Measurements from ENCODE around the gene PPP2R2D. TPM values are rescaled to one million over a fixed set of nuclear protein-coding genes. Genes with fewer than 3 reads are reported as not detected.

Gene PPP2R2D
- polyA plus RNA-seq, 1 of the 3 experiments (the other 2 are of a cell fraction), result 25.1 TPM

DNA sequence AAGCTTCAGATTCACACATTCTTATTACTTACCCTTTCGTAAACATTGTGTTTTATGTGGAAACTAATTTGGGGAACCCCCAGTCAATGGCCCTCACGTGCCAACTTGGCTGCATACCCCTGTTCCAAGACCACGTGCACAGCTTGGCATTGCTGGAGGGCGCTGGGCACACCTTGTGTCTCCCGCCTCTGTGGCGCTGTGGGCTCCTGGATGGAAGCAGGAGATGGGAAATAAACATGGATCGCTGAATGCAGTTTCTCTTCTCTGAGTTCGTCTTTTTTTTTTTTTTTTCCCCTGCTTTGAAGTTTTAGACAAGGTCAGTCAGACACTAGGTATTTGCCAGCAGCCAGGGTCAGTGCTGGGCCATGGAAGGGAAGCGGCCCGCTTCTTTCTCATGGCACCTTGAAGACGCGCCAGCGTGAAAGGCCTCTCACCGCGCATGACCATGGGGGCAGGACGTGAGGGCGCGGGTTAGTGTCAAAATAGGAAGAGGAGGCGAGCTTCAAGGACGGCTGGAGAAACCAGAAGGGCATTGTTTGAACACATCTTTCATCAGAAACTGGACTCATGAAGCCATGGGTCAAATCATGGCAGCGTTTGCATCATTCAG is 53.7 kb downstream of the PPP2R2D start (continued):
- TF ChIP-seq RCOR1 (IDR thresholded peaks at IDR 0.05; ENCODE audit: low read length) (no peak), NRF1 (IDR thresholded peaks at IDR 0.05; ENCODE audit: low read depth, low read length) (no peak), NFIC (IDR thresholded peaks at IDR 0.05; ENCODE audit: borderline replicate concordance) (no peak), FOXM1 (IDR thresholded peaks at IDR 0.05; ENCODE audit: low read depth) (no peak), YY1 (IDR thresholded peaks at IDR 0.05; ENCODE audit: low read depth) (no peak), MXI1 (IDR thresholded peaks at IDR 0.05; ENCODE audit: low read depth, low read length) (no peak), MEF2A (IDR thresholded peaks at IDR 0.05; ENCODE audit: borderline replicate concordance, low read depth) (no peak), TAF1 (IDR thresholded peaks at IDR 0.05; ENCODE audit: borderline replicate concordance, low read depth, low read length) (no peak)
- TF ChIP-seq, protein P1, sequence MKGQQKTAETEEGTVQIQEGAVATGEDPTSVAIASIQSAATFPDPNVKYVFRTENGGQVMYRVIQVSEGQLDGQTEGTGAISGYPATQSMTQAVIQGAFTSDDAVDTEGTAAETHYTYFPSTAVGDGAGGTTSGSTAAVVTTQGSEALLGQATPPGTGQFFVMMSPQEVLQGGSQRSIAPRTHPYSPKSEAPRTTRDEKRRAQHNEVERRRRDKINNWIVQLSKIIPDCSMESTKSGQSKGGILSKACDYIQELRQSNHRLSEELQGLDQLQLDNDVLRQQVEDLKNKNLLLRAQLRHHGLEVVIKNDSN (IDR thresholded peaks at IDR 0.05; ENCODE audit: borderline replicate concordance, low read depth), result no peak
- TF ChIP-seq, protein P2, sequence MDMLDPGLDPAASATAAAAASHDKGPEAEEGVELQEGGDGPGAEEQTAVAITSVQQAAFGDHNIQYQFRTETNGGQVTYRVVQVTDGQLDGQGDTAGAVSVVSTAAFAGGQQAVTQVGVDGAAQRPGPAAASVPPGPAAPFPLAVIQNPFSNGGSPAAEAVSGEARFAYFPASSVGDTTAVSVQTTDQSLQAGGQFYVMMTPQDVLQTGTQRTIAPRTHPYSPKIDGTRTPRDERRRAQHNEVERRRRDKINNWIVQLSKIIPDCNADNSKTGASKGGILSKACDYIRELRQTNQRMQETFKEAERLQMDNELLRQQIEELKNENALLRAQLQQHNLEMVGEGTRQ (IDR thresholded peaks at IDR 0.05; ENCODE audit: borderline replicate concordance, low read depth, low read length), result no peak
- TF ChIP-seq, protein P3, sequence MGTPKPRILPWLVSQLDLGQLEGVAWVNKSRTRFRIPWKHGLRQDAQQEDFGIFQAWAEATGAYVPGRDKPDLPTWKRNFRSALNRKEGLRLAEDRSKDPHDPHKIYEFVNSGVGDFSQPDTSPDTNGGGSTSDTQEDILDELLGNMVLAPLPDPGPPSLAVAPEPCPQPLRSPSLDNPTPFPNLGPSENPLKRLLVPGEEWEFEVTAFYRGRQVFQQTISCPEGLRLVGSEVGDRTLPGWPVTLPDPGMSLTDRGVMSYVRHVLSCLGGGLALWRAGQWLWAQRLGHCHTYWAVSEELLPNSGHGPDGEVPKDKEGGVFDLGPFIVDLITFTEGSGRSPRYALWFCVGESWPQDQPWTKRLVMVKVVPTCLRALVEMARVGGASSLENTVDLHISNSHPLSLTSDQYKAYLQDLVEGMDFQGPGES (IDR thresholded peaks at IDR 0.05; ENCODE audit: low read depth, low read length), result no peak

DNA sequence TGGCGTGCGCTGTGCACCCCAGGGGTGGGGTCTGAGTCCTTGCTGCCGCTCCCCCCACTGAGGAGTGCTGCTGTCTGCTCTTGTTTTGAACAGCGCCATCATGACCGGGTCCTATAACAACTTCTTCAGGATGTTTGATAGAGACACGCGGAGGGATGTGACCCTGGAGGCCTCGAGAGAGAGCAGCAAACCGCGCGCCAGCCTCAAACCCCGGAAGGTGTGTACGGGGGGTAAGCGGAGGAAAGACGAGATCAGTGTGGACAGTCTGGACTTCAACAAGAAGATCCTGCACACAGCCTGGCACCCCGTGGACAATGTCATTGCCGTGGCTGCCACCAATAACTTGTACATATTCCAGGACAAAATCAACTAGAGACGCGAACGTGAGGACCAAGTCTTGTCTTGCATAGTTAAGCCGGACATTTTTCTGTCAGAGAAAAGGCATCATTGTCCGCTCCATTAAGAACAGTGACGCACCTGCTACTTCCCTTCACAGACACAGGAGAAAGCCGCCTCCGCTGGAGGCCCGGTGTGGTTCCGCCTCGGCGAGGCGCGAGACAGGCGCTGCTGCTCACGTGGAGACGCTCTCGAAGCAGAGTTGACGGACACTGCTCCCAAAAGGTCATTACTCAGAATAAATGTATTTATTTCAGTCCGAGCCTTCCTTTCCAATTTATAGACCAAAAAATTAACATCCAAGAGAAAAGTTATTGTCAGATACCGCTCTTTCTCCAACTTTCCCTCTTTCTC is 55.0 kb downstream of the PPP2R2D start:
- ChIA-PET POLR2A (no interaction called here), CTCF (no interaction called here)
- Histone ChIP-seq H4K20me1 (ENCODE audit: insufficient read depth) (no peaks in the 10 kb centered on the region), H3K9me2 (no peaks in the 10 kb centered on the region), H3K36me3 (replicated peaks in 1 of 2; ENCODE audit: control insufficient read depth in 1 of 2, insufficient read depth in 2 of 2, low read length in 1 of 2) (peaks cover 18 to 38% of the 10 kb centered on the region in 2 experiments), H3F3A (replicated peaks; ENCODE audit: insufficient read depth) (peaks cover 5% of the 10 kb centered on the region), H3K4me3 (ENCODE audit: low read depth in 2 of 2, low read length in 1 of 2) (no peak overlapping the region), H3K79me2 (ENCODE audit: insufficient read depth) (no peaks in the 10 kb centered on the region; the same call in 1 of the 2 replicates), H3K4me1 (ENCODE audit: control insufficient read depth in 1 of 2, insufficient read depth in 2 of 2, low read depth in 1 of 2, low read length in 1 of 2) (peaks cover 0 to 5% of the 10 kb centered on the region in 2 experiments; a peak in 1 of 4 replicates), H3K9ac (no peak overlapping the region), H3K27me3 (ENCODE audit: insufficient read depth) (no peaks in the 10 kb centered on the region), H2AFZ (ENCODE audit: low read depth) (no peak overlapping the region), H3K27ac (ENCODE audit: low read depth in 2 of 2, low read length in 1 of 2) (no peak overlapping the region), H3K4me2 (no peak overlapping the region), H3K9me3 (no peaks in the 10 kb centered on the region)
- WGBS (ENCODE audit: low lambda C conversion rate), result 97% methylated on average over 32 of the region's 38 CpGs
- DNase-seq, result no peak
- TF ChIP-seq GABPA (IDR thresholded peaks at IDR 0.05; ENCODE audit: low read depth) (no peak), TCF12 (IDR thresholded peaks at IDR 0.05) (no peak), MEF2A (IDR thresholded peaks at IDR 0.05; ENCODE audit: borderline replicate concordance, low read depth) (no peak), TEAD4 (IDR thresholded peaks at IDR 0.05; ENCODE audit: borderline replicate concordance, insufficient read depth) (no peak), RCOR1 (IDR thresholded peaks at IDR 0.05; ENCODE audit: low read length) (no peak), YY1 (IDR thresholded peaks at IDR 0.05; ENCODE audit: low read depth) (no peak), SMC3 (IDR thresholded peaks at IDR 0.05; ENCODE audit: low read depth, low read length) (no peak)
- TF ChIP-seq, protein P4, sequence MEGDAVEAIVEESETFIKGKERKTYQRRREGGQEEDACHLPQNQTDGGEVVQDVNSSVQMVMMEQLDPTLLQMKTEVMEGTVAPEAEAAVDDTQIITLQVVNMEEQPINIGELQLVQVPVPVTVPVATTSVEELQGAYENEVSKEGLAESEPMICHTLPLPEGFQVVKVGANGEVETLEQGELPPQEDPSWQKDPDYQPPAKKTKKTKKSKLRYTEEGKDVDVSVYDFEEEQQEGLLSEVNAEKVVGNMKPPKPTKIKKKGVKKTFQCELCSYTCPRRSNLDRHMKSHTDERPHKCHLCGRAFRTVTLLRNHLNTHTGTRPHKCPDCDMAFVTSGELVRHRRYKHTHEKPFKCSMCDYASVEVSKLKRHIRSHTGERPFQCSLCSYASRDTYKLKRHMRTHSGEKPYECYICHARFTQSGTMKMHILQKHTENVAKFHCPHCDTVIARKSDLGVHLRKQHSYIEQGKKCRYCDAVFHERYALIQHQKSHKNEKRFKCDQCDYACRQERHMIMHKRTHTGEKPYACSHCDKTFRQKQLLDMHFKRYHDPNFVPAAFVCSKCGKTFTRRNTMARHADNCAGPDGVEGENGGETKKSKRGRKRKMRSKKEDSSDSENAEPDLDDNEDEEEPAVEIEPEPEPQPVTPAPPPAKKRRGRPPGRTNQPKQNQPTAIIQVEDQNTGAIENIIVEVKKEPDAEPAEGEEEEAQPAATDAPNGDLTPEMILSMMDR (IDR thresholded peaks at IDR 0.05), result no peak
- TF ChIP-seq, protein P5, sequence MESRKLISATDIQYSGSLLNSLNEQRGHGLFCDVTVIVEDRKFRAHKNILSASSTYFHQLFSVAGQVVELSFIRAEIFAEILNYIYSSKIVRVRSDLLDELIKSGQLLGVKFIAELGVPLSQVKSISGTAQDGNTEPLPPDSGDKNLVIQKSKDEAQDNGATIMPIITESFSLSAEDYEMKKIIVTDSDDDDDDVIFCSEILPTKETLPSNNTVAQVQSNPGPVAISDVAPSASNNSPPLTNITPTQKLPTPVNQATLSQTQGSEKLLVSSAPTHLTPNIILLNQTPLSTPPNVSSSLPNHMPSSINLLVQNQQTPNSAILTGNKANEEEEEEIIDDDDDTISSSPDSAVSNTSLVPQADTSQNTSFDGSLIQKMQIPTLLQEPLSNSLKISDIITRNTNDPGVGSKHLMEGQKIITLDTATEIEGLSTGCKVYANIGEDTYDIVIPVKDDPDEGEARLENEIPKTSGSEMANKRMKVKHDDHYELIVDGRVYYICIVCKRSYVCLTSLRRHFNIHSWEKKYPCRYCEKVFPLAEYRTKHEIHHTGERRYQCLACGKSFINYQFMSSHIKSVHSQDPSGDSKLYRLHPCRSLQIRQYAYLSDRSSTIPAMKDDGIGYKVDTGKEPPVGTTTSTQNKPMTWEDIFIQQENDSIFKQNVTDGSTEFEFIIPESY (IDR thresholded peaks at IDR 0.05; ENCODE audit: borderline replicate concordance, low read depth), result no peak
- TF ChIP-seq, protein P6, sequence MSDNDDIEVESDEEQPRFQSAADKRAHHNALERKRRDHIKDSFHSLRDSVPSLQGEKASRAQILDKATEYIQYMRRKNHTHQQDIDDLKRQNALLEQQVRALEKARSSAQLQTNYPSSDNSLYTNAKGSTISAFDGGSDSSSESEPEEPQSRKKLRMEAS (IDR thresholded peaks at IDR 0.05; ENCODE audit: low read depth), result no peak
- TF ChIP-seq, protein P7, sequence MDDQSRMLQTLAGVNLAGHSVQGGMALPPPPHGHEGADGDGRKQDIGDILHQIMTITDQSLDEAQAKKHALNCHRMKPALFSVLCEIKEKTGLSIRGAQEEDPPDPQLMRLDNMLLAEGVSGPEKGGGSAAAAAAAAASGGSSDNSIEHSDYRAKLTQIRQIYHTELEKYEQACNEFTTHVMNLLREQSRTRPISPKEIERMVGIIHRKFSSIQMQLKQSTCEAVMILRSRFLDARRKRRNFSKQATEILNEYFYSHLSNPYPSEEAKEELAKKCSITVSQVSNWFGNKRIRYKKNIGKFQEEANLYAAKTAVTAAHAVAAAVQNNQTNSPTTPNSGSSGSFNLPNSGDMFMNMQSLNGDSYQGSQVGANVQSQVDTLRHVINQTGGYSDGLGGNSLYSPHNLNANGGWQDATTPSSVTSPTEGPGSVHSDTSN (IDR thresholded peaks at IDR 0.05), result no peak

Measured in SK-N-SH (cell line).